CD4-positive, alpha-beta T cell treated with Interleukin-12 subunit alpha and Interleukin-12 subunit beta, for 1 hour (primary cell): ENCODE results near the gene ATP6V0A4.
"Not testable (repeated sequence)": the region's sequence is repeated elsewhere in the genome, so short reads cannot be mapped to it uniquely, and the experiment has no call there.

Source experiments
- DNase-seq: peaks from one replicate; pipeline ENCODE4 v3.0.0-alpha.2; 2020

Gene ATP6V0A4

GRCh38 chr7:138749960-138750359 lies 48.0 kb downstream of the ATP6V0A4 start:
- DNase-seq = no peak

GRCh38 chr7:138748666-138749065 lies 49.3 kb downstream of the ATP6V0A4 start:
- no peak for DNase-seq

- DNase-seq = no peak
Observed at GRCh38 chr7:138746073-138746472, 51.9 kb downstream of the ATP6V0A4 start.

GRCh38 chr7:138745189-138745588 lies 52.8 kb downstream of the ATP6V0A4 start:
- DNase-seq = no peak

GRCh38 chr7:138741453-138741735 lies 56.6 kb downstream of the ATP6V0A4 start:
- no peak for DNase-seq

- no peak for DNase-seq
Observed at GRCh38 chr7:138739859-138740258, 58.1 kb downstream of the ATP6V0A4 start.

- peak; percentile 84 for DNase-seq
Observed at GRCh38 chr7:138738551-138739335, 59.3 kb downstream of the ATP6V0A4 start.

- DNase-seq = no peak
Observed at GRCh38 chr7:138738114-138738513, 59.9 kb downstream of the ATP6V0A4 start.

GRCh38 chr7:138735399-138735798 lies 62.6 kb downstream of the ATP6V0A4 start:
- DNase-seq = no peak

GRCh38 chr7:138731733-138732132 lies 66.3 kb downstream of the ATP6V0A4 start:
- DNase-seq = not testable (repeated sequence)

- DNase-seq = no peak
Observed at GRCh38 chr7:138729444-138729843, 68.6 kb downstream of the ATP6V0A4 start.

GRCh38 chr7:138727336-138728099 lies 70.5 kb downstream of the ATP6V0A4 start:
- no peak for DNase-seq

GRCh38 chr7:138726288-138726687 lies 71.7 kb downstream of the ATP6V0A4 start:
- no peak for DNase-seq

GRCh38 chr7:138720286-138720685 lies 77.7 kb downstream of the ATP6V0A4 start:
- DNase-seq = no peak

- no peak for DNase-seq
Observed at GRCh38 chr7:138716889-138717288, 81.1 kb downstream of the ATP6V0A4 start.

GRCh38 chr7:138713191-138713590 lies 84.8 kb downstream of the ATP6V0A4 start:
- DNase-seq = no peak

GRCh38 chr7:138712652-138713051 lies 85.3 kb downstream of the ATP6V0A4 start:
- DNase-seq = no peak

- DNase-seq = no peak
Observed at GRCh38 chr7:138710536-138711385, 87.2 kb downstream of the ATP6V0A4 start.

GRCh38 chr7:138705167-138705566 lies 92.8 kb downstream of the ATP6V0A4 start:
- DNase-seq = no peak

- DNase-seq = no peak
Observed at GRCh38 chr7:138701537-138701923, 96.5 kb downstream of the ATP6V0A4 start.

- no peak for DNase-seq
Observed at GRCh38 chr7:138700857-138701536, 97.0 kb downstream of the ATP6V0A4 start, which contains the start of gene SVOPL. TSS of gene SVOPL (minus strand) at chr7:138701362. CDS start at chr7:138679045, 22,317 bp downstream.

- DNase-seq = no peak
Observed at GRCh38 chr7:138699661-138700060, 98.3 kb downstream of the ATP6V0A4 start.

GRCh38 chr7:138698281-138698680 lies 99.7 kb downstream of the ATP6V0A4 start:
- no peak for DNase-seq
